HG02798 (cell line): ENCODE results near the gene CCSER1.
A peak's percentile ranks its signal among the peaks of the same experiment; 100 is the strongest.
"Not testable (repeated sequence)": the region's sequence is repeated elsewhere in the genome, so short reads cannot be mapped to it uniquely, and the experiment has no call there.

Experiments
- ATAC-seq: cut with Tn5 transposase; IDR thresholded peaks from one replicate; pipeline ENCODE4 v1.9.1; 2021; ENCODE audit warnings: mild to moderate bottlenecking; ENCODE audit not compliant: unreplicated experiment, poor library complexity

Gene CCSER1

DNA sequence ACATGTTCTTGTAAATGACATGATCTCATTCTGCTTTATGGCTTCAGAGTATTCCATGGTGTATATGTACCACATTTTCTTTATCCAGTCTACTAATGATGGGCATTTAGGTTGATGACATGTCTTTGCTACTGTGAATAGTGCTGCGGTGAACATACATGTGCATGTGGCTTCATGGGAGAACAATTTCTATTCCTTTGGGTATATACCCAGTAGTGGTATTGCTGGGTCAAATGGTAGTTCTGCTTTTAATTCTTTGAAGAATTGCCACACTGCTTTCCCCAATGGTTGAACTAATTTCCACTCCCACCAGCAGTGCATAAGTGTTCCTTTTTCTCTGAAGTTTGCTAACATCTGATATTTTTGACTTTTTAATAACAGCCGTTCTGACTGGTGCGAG is 1080.3 kb downstream of the CCSER1 start:
- ATAC-seq: no peak

DNA sequence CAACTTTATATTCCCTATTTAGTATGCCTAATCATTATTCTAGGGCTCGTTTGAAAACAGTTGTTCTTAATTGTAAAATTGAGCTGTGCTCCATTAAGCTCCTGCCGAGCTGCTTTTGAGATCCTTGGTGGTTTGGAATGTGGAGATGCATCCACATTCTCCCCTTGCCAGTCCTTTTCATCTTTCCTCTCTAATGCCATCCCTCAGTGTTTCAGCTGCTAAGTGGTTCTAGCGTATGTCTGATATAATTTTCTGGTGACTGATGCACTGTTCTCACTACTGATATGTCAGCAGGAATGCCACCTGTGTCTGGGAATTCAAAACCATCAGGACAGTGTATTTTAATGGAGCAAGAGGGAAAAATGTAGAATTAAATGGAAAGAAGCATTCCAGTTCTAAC is 1085.0 kb downstream of the CCSER1 start:
- ATAC-seq: no peak

DNA sequence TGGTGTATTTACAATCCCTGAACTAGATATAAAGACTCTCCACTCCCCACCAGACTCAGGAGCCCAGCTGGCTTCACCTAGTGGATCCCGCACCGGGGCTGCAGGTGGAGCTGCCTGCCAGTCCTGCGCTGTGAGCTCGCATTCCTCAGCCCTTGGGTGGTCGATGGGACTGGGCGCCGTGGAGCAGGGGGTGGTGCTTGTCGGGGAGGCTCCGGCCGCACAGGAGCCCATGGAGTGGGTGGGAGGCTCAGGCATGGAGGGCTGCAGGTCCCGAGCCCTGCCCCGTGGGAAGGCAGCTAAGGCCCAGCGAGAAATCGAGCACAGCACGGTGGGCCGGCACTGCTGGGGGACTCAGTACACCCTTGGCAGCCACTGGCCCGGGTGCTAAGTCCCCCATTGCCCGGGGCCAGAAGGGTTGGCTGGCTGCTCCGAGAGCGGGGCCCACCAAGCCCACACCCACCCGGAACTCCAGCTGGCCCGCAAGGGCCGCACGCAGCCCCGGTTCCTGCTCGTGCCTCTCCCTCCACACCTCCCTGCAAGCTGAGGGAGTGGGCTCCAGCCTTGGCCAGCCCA is 1090.7 kb downstream of the CCSER1 start:
- not testable (repeated sequence) for ATAC-seq

DNA sequence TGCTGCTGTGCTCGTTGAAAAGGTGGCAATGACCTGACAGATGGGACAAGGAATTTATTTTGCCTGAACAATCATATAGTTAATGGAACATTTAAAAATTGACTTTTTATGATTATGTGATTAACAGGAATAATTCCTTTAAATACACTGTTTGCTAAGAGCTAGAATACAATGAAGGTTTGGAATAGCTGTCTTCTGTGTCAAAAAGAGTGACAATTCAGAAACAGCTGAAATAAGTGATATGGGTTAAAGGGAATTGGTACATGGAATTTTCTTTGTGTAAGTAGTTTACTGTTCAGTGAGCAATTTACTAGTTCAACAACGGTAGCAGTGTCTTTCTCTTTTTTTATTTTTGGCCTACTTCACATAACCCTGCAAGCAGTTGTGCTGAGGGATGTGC is 1093.1 kb downstream of the CCSER1 start:
- no peak for ATAC-seq

DNA sequence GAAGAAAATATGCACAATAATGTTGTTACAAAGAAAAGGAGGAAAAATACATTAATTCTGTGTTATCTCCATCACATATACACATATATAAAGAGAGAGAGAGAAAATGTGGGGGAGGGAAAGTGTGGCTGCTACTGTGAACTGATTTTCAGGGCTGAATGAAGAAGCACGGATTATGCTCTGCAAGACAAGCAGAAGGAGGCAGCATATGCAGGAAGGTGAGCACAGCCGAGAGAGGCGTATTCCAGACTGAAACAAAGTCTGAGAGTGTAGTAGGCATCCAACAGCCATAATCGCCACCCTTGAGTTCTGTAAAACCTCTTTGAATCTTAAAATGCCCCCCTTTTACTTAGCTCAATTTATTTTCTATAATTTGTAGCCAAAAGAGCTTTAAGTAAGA is 1094.8 kb downstream of the CCSER1 start:
- ATAC-seq: no peak

DNA sequence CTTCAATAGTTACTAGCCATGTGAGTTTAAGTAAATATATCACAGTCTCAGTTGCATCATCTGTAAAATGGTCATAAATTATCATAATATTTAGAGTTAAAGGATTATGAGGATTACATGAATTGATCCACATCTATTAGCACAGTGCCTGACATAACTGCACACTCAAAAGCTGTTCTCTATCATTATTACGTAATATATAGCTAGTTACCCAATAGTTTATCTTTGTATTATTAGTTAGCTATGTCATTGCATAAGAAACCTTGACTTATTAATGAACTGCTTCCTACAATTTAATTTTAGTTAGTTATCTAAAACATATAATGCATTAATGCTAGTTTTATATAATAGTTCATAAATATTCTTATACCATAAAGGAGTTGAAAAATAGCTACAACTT is 1099.7 kb downstream of the CCSER1 start:
- no peak for ATAC-seq

DNA sequence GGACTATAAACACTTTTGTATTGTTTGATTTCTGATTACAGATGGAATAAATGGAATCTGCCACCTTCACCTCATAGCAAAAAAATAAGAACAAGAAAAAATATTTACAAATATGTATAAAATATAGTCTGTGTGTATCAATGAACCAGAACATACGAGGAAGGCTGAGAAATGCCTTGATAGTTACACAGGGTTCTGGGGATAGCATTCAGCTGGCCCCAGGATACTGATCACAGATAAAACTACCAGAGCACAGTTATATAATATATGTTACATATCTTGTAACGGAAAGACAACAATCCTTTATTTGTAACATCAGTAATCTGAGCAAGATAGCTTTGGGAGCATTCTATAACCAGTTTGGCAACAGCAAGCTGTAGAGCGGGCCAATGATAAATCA is 1101.5 kb downstream of the CCSER1 start:
- no peak for ATAC-seq

DNA sequence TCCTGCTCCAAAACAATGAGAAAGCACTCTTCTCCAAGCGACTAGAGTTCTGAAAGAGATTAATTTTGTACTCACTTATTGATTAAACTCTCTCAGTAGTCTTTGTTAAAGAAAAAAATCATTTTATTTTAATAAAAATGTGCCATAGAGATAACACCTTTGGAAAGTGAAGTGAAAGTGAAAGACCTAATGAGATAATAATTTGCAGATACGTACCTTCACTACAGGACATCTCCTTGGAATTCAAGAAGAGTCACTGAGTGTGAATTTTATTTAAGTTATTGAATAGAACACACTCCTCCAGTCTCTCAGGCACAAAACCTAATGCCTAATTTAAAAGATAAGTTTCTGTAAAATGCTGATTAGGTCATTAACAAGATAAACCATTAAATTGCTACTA is 1106.0 kb downstream of the CCSER1 start:
- peak; percentile 38 for ATAC-seq

DNA sequence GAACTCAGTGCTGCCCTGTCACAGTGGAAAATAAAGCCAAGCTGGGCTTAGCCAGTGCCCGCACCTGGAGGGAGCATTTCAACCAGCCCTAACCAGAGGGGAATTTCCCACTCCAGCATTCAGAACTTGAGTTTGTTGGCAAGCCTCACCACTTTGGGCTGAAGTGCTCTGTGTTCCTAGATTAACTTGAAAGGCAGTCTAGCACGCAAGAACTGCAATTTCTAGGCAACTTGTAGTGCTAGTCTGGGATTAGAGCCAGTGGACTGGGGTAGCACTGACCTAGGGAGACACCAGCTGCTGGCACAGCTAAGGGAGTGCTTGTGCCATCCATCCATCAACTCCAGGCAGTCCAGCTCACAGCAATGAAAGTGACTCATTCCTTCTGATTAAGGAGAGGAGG is 1115.9 kb downstream of the CCSER1 start:
- no peak for ATAC-seq

DNA sequence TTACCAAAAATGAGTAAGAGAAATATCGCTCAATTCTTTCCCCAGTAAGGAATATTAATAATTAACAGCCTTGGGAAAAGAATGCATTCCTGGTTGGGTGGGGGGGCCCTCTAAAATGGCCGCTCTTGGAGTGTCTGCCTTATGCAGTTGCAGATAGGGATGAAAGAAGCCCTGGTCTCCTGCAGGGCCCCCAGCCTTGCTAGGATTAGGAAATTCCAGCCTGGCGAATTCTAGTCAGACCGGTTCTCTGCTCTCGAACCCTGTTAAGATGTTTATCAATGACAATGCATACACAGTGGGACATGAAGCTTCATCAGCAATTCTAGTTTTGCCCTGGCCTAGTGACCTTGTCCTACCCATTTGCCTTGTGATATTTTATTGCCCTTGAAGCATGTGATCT is 1128.8 kb downstream of the CCSER1 start:
- no peak for ATAC-seq

DNA sequence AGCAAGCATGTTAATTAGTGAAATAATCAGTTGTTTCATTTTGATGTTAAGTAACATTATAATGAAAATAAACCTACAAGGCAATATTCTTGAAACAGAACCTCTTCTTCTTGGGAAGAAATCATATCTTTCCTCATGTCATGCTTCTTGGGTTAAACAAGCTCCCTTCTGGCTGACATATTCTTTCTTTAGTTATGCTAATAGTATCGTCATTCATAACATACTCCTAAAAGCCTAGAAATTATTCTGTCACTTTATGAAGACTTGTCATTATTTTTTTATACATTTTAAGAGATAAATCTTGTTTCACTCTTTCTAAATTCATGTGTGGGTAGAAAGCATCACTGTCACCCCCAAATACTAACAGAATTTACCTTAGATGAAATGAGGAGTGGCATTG is 1129.6 kb downstream of the CCSER1 start:
- no peak for ATAC-seq

DNA sequence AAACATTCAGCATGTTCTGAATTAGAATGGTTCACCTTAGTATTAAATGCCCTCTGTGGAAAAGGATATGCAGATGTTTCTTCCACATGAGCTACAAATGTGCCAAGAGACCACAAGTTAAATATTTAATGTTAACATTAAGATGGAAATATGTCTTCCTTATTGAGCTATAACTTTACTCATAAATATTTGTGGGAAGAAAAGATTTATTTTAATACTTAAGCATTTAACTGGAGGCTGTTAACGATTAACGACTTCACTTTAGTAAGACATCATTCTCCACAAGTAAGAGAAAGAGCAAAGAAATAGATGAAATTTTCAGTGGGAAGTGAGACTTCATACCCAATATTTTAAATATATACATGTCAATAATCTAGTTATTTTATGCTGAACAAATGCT is 1130.5 kb downstream of the CCSER1 start:
- no peak for ATAC-seq

DNA sequence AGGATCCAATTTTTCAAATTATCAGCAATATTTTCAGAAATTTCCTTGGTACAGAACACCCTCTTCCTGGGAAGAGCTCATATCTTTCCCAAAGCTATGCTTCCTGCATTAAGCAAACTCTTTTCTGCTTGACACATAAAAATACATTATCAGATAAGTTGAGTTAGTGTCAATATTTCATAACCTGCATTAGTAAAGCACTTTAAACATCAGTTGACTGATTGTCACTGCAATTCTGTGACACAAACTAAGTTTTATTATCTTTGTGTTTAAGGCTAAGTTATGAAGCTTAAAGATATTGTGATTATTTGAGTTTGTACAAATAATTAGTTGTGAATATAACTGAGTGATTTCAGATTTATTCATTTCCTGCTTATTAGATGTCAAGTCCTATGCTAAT is 1131.1 kb downstream of the CCSER1 start:
- ATAC-seq: no peak

DNA sequence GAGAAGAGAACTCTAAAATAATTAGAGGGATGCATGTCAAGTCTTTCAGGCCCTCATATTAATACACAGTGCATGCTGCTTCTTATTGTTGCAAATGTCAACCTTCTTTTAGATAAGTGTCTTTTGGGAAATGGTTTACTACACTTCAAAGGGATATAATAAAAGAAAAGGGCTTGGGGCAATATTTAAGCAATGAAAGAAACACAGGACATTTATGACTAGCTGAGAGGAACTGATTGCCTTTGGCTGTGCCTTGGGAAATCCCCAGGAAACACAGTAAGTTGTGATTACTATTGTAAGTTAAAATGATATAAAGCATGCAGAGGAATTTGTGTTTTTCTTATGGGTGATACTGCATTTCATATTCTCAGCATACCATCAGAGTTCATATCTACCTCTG is 1140.3 kb downstream of the CCSER1 start:
- ATAC-seq: no peak

DNA sequence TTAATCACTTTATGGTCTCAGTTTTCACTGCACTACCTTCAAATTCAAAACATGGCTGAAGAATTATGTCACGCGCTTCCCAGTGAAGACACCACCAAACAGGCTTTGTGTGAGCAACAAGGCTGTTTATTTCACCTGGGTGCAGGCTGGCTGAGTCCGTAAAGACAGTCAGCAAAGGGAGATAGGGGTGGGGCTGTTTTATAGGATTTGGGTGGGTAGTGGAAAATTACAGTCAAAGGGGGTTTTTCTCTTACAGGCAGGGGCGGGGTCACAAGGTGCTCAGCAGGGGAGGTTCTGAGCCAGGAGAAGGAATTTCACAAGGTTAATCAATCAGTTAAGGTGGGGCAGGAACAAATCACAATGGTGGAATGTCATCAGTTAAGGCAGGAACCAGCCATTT is 1141.3 kb downstream of the CCSER1 start:
- not testable (repeated sequence) for ATAC-seq

DNA sequence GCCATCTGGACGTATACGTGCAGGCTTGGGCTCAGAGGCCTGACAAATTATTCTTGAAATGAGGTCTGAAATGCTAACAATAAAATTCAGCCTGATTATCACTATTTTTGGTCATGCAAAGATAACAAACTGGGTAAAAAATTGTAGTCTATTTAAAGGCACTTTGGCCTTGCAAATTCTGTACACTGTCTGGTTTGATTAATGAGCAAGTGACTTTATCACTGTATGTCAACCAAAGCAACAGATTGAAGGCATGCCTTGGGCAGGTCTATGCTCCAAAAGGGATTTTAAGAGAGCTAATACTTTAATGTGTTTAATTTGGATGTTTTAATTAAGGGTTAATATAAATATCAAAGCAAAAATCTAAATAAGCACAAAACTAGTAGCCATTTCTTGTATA is 1141.7 kb downstream of the CCSER1 start:
- no peak for ATAC-seq

DNA sequence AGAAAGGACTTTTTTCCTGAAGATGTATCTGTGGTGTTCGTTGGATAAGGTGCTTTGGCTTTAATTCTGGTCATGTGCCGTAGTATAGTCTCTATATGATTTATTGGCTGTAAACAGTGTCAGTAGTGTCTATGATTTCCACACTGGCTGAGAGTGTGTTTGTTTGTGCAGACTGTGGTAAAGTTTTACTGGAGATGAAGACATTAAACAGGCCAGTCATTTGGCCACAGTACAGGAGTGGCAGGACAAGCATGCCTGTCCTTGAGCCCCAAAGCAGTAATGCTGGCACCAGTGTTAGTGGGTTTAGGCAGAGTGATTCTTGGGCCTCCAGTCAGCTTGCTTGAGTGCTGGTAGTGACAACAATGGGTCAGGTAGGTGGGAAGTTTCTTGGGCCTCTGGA is 1152.7 kb downstream of the CCSER1 start:
- no peak for ATAC-seq

DNA sequence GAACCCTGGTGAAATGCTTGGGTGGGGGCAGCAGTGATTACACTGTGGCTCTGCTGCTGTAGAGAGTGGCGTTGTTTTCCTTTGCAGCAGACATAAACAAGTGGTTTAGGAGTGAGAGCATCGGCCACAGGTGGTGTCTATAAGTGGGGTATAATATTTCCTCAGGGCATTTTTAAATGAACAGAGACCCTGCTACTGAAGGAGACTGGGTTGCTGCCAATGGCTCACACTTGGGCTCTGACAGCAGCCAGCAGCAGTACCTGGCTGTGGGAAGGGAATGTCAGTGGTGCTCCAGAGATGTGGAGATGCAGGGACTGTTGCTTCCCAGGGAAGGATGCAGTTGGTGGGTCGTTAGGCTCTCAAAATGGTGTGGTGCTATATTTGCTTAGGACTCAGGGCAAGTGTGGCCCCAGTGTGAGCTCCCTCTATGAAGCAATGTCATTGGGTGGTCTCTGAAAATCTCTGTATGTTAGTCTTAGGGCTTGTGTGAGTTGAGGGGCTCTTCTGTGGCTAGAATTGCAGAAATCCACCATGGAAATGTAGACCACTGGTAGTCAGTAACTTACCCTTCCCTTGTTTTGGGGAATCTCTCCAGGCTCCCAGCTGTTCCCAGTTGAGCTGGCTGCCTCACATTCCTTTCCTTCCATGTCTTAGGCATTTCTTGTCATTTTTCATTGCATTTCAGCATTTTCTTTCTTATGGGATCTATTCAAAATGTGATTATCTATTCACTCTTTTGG is 1153.5 kb downstream of the CCSER1 start:
- no peak for ATAC-seq

DNA sequence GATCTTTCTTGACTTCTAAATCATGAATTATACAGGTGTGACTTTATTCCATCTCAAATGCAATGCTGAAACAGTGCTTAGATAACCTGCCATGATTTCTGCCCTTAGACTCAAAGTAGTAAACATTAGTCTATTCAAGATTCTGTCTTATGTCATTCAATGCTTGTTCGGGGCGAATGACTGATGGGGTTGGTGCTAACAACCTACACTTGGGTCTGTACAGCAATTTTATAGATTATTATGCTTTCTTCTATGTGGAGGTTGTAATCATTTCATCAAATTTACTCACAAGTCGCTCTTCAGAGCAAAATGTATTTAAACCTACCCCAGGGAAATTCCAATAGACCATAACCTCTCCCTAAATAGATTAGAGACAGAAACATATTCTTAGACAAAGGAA is 1155.0 kb downstream of the CCSER1 start:
- ATAC-seq: no peak

DNA sequence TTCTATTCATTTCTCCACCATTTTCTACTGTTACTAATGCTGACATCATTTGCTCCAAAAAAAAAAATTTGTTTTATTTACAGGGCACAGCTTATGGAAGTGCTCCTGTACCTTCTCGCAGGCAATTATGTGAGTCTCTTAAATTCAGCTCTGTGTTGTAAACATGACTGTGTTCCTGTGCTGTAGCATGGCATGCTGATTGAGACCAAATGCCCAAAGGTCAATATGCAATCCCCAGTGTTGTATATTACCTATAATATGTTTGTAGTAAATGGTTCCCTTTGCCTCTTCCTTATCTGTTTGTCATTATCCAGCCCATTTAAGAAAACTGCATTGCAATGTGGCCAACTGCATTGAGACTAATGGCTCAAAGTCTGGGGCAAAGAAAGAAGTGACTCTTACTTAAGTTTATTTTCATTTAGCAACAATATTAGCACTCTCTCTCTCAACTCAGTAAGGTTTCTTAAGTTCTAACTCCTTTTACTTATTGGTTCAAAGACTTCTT is 1156.6 kb downstream of the CCSER1 start:
- ATAC-seq: no peak

DNA sequence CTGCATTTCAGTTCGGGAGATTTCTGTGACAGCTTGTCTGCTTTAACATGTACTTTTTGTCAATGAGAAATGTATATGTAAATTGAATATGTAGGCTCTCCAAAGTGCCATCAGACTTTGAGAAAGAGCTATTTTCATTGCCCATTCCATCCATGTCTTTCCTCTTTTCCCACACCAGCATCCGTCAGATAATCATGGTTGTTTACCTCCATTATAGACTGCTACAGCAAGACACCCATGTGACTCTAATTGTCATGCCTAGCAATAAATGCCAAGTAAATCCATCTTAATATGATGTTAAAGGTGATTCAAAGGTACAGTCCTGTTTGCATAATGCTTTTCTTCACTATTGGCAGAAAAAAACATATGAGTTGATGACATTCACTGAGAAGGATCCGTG is 1157.3 kb downstream of the CCSER1 start:
- no peak for ATAC-seq

DNA sequence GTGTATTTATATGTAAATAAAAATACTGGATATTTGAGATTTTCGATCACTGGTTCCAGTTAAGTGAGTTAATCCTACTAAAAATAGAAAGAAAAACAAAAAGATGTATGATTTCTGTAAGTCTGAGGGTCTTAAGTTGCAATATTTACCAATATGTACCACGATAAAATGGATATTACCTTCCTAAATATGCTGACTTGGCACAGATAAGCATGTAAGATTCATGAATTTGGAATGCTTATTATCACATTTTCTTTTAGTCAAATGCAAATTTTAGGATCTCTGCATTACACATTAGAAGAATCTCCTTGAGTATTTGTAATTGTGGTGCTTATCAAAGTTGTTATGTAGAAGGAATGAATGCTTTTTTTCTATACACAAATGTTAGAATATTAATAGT is 1158.3 kb downstream of the CCSER1 start:
- no peak for ATAC-seq
